GM18517 (cell line): ENCODE results near the gene CHADL.

Experiments used
- ATAC-seq: cut with Tn5 transposase; IDR thresholded peaks from one replicate; pipeline ENCODE4 v1.9.1; 2021; ENCODE audit warnings: mild to moderate bottlenecking, moderate library complexity; ENCODE audit not compliant: unreplicated experiment

The CHADL gene

GRCh38 chr22:41256254-41257253 lies 15.8 kb upstream of the CHADL start:
- ATAC-seq = no peak

GRCh38 chr22:41254230-41254629 lies 13.5 kb upstream of the CHADL start:
- no peak for ATAC-seq

GRCh38 chr22:41252365-41252764 lies 11.6 kb upstream of the CHADL start:
- ATAC-seq = no peak

DNA sequence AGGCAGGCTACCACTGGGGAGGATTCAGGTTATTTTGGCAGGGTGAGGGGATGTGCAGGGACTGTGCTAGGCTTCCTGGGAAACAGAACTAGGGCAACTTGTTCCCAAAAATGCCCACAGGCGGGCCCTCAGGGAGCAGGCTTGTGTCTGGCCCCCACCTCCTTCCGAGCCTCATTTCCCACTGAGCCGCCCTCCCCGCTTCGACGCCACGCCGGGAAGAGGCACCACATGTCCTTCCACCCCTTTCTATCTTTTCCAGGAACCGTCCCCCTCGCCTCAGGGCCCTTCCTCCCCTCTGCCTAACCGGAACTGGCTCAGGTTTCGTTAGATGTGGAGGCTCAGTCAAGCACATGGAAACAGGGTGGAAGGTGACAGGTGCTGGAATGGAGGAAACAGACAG lies 9.4 kb upstream of the CHADL start:
- no peak for ATAC-seq

DNA sequence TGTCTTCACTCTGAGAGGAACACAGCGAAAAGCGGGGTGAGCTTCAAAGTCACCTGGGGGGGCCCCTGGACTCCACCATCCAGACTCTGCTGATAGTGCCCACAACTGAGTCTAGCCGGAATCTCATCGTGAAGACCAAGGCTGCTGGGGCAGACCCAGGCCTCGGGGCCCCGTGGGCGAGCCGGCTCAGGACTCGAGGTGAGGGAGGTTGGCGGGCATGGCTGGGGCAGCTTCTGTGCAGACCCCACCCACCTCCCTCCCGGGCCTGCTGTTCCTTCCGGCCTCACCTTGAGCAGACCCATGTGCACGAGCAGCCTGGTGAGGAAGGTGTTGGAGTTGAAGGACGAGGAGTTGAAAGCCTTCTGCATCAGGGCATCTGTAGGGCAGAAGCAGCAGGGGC lies 8.7 kb upstream of the CHADL start:
- ATAC-seq = no peak

DNA sequence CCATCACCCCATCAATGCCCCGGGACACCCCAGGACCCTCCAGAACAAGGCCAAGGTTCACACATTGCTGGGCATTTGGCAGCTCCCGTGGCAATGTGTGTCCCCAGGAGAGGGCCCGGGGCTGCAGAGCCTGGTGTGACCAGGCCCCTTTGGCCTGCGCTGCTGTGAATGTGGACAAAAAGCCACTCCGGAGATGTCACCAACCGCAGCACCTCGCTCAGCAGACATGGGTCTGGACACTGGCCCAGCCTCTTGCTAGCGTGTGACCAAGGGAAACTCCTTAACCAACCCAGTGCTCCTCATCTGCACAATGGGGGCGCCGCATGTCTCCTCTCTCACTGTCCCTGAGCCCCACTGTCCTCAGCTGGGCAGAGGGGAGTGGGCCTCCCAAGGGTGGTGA lies 8.0 kb upstream of the CHADL start:
- ATAC-seq = no peak

DNA sequence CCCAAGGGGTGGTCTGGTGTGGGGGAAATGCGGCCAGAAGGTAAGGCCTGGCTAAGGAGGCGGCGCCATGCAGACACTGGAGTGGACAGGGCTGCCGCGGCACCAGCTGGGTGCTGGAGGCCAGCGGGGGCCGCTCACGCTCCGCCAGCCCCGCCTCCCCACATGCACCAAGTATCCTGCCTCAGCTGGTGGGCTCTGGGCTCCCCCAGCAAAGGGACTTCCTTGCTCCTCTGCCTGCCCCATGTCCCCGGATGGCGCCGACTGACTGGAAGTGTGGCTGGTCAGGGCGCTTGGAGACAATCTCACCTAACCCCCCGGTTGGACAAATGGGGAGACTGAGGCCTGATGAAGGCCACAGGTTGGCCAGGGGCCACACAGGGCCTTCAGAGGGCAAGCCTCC lies 7.6 kb upstream of the CHADL start:
- ATAC-seq = no peak

DNA sequence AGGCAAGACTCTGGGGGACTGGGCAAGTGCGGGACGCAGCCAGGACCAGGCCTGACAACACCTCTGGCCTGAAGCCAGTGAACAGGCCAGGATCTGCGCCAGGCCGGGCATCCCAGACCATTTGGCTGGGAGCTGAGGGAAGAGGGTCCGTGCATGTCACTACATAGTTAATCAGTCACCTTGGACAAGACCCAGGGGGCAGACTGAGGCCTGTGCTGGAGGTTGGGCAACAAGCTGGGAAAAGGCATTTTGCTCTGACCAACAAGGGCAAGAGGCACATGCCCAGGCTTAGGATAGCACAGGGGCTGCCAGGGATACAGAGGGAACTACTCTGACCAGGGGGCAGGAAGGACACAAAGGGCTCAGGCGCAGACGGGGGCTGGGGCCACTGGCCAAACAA lies 7.0 kb upstream of the CHADL start:
- ATAC-seq = no peak

GRCh38 chr22:41245917-41246499 lies 5.3 kb upstream of the CHADL start:
- no peak for ATAC-seq

DNA sequence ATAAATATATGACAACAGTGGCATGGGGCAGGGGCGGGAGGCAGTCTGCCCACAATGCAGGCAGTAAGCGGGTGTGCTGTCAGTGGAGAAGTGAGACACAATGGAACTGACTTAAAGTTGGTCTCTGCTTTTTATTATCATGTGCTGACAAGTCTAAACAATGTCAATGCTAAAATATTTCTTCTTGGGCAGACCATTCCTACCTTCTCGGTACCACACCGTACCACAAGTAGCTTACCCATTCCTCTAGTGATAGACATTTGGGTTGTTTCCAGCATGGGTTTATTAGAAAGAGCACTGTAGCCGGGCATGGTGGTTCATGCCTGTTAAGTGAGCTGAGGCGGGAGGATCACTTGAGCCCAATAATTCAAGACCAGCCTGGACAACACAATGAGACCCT lies 2.6 kb upstream of the CHADL start:
- ATAC-seq = no peak

GRCh38 chr22:41242396-41243117 lies 1.8 kb upstream of the CHADL start:
- no peak for ATAC-seq

GRCh38 chr22:41241133-41241676 lies 474 bp upstream of the CHADL start:
- ATAC-seq = no peak

- no peak for ATAC-seq
Measured at GRCh38 chr22:41239443-41240128, 1.1 kb downstream of the CHADL start.

DNA sequence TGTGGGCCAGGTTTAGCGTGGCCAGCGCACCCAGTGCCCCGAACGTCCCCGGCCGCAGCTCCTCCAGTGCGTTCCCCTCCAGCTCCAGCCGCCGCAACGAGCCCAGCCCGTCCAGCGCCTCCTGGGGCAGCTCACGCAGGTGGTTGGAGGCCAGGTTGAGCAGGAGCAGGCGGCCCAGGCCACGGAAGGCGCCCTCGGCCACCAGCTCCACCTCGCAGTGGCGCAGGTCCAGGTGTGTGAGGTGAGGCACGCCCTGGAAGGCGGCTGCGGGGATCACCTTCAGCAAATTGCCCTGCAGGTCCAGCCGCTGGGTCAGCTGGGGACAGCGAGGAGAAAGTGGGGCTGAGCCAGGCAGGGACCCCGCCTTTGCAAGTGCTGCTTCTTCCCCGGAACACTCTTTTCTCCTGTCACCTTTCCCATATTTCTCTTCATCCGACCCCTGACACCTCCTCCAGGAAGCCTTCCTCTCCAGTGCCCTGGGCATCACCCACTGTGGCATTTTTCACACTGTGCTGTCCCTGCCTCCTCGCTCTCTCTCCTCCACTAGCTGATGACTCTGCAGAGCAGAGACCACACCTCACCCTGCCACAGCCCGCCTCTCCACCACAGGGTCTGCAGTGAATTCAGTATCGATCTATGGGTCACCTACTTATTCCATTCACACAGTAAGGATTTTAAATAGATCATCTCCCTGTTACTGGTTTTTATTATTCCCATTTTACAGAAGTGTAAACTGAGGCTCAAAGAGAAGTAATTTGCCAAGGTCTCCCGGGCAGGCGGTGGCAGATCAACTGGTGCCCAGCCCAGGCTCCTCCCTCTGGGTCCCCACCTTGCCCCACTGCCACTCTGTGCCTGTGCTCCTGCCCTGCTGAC lies 1.9 kb downstream of the CHADL start:
- ATAC-seq = no peak

DNA sequence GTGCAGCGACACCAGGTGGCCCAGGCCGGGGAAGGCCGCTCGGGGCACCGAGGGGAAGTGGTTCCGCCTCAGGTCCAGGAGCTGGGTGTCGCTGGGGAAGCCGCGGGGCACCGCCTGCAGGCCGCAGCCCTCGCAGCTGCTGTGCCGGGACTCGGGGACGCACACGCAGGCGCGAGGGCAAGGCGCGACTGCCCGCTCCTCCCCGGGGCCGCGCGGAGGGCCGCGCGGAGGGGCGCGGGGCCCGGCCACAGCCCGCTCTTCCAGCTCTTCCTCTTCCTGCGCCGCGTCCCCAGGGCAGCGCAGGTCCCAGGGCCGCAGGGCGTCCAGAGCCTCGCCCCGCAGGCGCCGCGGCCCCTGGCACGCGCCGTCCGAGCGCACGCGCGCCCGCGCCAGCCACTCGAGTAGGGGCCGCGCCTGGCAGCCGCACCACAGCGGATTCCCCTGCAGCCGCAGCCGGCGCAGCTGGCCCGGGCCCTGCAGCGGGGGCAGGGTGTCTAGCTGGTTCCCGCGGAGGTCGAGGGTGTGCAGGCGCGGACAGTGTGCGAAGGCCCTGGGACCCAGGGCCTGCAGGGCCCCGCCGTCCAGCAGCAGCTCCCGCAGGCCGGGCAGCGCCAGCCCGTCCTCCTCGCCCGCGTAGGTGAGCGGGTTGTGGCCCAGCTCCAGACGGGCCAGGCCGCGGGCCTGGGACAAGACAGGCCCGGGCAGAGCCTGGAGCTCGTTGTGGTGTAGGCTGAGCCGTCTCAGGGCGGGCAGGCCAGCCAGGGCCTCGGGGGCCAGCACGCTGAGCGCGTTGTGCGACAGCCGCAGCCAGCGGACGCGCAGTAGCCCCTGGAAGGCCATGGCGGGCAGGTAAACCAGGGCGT lies 2.8 kb downstream of the CHADL start:
- ATAC-seq = no peak

DNA sequence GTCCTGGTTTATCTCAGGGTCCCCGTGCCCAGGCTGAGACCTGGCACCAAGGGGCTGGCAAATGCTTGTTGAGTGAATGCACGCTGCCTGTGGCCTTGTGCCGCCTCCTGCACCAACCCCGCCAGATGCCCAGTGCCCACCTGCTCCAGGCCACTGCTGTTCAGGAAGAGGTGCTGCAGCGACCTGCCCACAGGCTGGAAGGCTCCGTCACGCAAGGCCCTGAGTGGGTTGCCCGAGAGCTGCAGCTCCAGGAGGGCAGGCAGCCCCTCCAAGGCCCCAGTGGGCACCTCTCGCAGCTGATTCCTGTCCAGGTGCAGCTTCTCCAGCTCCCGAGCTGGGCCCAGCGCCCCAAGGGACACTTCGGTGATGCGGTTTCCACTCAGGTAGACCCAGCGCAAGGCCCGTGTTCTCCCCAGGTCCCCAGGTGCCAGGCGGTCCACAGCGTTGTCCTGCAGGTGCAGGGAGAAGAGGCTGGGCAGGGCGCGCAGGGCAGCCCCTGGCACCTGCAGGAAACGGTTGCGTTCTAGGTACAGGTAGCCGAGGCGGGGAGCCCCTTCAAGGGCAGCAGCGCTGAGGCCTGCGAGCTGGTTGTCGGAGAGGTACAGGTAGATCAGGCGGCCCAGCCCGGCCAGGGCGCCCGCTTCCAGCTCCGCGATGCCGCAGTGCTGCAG lies 3.6 kb downstream of the CHADL start:
- no peak for ATAC-seq

DNA sequence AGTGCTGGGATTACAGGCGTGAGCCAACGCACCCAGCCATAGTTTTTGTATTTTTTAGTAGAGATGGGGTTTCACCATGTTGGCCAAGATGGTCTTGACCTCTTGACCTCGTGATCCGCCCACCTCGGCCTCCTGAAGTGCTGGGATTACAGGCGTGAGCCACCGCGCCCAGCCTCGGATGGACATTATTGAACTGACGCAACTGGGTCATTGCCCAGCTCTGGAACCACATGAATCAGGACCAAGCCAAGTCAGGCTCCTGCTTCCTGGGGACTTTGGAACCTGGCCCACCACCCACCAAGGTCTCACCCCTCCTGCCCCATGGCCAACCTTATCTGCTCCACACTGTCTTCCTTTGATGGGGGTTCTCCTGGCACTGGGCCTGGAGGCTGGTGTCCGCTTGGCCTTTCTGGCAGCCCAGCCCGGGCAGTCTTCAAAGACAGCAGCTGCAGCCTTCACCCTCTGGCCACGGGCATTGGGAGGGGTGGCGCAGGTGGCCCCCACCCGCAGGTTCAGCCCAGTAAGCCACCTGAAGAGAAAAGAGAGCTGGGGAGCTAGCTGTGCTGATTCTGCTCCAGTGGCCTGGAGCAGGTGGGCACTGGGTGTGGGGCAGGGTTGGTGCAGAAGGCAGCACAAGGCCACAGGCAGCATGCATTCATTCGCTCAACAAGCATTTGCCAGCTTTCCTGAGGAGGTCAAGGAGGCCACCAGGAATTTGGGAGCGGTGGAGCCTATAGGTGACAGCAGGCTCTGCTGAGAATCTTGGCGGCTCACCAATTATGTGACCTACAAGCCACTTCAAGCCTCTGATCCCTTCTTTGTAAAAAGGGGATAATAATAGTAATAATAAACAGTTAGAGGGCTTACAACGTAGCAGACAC lies 5.7 kb downstream of the CHADL start:
- no peak for ATAC-seq
